OCI-LY7 (cell line): ENCODE measurements around the gene SGCB. TPM values are rescaled to one million over a fixed set of nuclear protein-coding genes. Genes with fewer than 3 reads are reported as not detected.

ENCODE experiments used
- BruUV-seq: library from RNA; stranded (reverse); fragments of 400-500 nt; replicated peaks from 2 replicates; lab custom pipeline; 2021; lab: Mats Ljungman, UMichigan
- CTCF ChIA-PET: fragments of 300-600 bp; sonication (Branson Sonifier 250); formaldehyde crosslinking; loops from one replicate; lab custom pipeline; 2022; ENCODE audit warnings: antibody characterized with exemption; ENCODE audit not compliant: unreplicated experiment; lab: Charles Lee
- POLR2A ChIA-PET: fragments of 300-600 bp; sonication (Branson Sonifier 250); formaldehyde crosslinking; loops from one replicate; lab custom pipeline; 2022; ENCODE audit warnings: antibody characterized with exemption; lab: Charles Lee
- DNase-seq: peaks from one replicate; pipeline ENCODE4 v3.0.0-alpha.2; 2015; ENCODE audit warnings: low spot score
- H2AFZ ChIP-seq: fragments of 200-600 bp; sonication (generic), shearing (Covaris generic); 2 replicates; pipeline ENCODE4 v1.6.1; 2014; ENCODE audit warnings: mild to moderate bottlenecking, antibody characterized with exemption, low read length, moderate library complexity
- H3K27ac ChIP-seq: fragments of 200-600 bp; sonication (generic); 2 replicates; pipeline ENCODE4 v1.5.1; 2014; ENCODE audit warnings: mixed run types, low read depth, mild to moderate bottlenecking, moderate library complexity, low read length, inconsistent platforms; ENCODE audit not compliant: poor library complexity, severe bottlenecking
- H3K36me3 ChIP-seq: fragments of 200-600 bp; sonication (generic); 2 replicates; pipeline ENCODE4 v1.6.1; 2014; ENCODE audit warnings: mild to moderate bottlenecking, antibody characterized with exemption, low read length, moderate library complexity, mixed read lengths; ENCODE audit not compliant: insufficient read depth
- H3K4me1 ChIP-seq: fragments of 200-600 bp; sonication (generic); 2 replicates; pipeline ENCODE4 v1.5.1; 2014; ENCODE audit warnings: mild to moderate bottlenecking, low read length; ENCODE audit not compliant: insufficient read depth, poor library complexity, severe bottlenecking
- H3K4me2 ChIP-seq: fragments of 200-600 bp; sonication (generic); 2 replicates; pipeline ENCODE4 v1.6.1; 2014; ENCODE audit warnings: mild to moderate bottlenecking, low read length
- H3K4me3 ChIP-seq: fragments of 200-600 bp; sonication (generic); 2 replicates; pipeline ENCODE4 v1.5.1; 2014; ENCODE audit warnings: mild to moderate bottlenecking, low read depth, low read length; ENCODE audit not compliant: poor library complexity, severe bottlenecking
- H3K79me2 ChIP-seq: fragments of 200-600 bp; sonication (generic); 2 replicates; pipeline ENCODE4 v1.6.1; 2016; ENCODE audit warnings: low read depth, mild to moderate bottlenecking, low read length, moderate library complexity, mixed read lengths; ENCODE audit not compliant: insufficient read depth
- H3K9me2 ChIP-seq: fragments of 200-600 bp; sonication (generic); 2 replicates; pipeline ENCODE4 v1.6.1; 2016; ENCODE audit warnings: mild to moderate bottlenecking, low read length, mixed read lengths; ENCODE audit not compliant: insufficient read depth
- H3K9me3 ChIP-seq: fragments of 200-600 bp; sonication (generic); 2 replicates; pipeline ENCODE4 v1.6.1; 2014; ENCODE audit warnings: mild to moderate bottlenecking, mixed run types, low read length, mixed read lengths
- H4K20me1 ChIP-seq: fragments of 200-600 bp; sonication (generic); 2 replicates; pipeline ENCODE4 v1.6.1; 2014; ENCODE audit warnings: mild to moderate bottlenecking, antibody characterized with exemption, low read length, moderate library complexity, mixed read lengths; ENCODE audit not compliant: insufficient read depth
- CTCF ChIP-seq: fragments of 200-600 bp; sonication (generic); conservative IDR thresholded peaks from 2 replicates; pipeline ENCODE4 v1.5.1; 2014; ENCODE audit warnings: mild to moderate bottlenecking, antibody characterized with exemption, low read length, moderate library complexity, mixed read lengths
- EZH2phosphoT487 ChIP-seq: fragments of 200-600 bp; sonication (generic); IDR thresholded peaks from 2 replicates; pipeline ENCODE4 v1.6.1; 2018; ENCODE audit warnings: low read depth, borderline replicate concordance, mild to moderate bottlenecking, mixed run types, antibody characterized with exemption, low read length, moderate library complexity, mixed read lengths
- intact Hi-C: fragments of 100-400 bp; cut with micrococcal nuclease; formaldehyde crosslinking; loops from one replicate; pipeline ENCODE4 v1.10.0; 2022; ENCODE audit not compliant: unreplicated experiment
- total RNA-seq, 2 experiments: library from RNA; depleted of rRNA in 1 of 2; stranded (reverse); fragments of >200 nt in 1 of 2; shearing (Covaris generic) in 1 of 2; gene quantifications; 2 replicates each; pipeline ENCODE4 v1.2.3, GENCODE V29; 2014 to 2022

The SGCB gene
- total RNA-seq, 2 experiments from 2014 or later, result 7.5 to 20.2 TPM

- no peak overlapping the region for H3K27ac ChIP-seq
- H4K20me1 ChIP-seq, result no peaks in the 10 kb centered on the region
- peak overlapping the region; percentile 83 for H3K4me2 ChIP-seq
- H3K4me3 ChIP-seq, result peak overlapping the region; percentile 96
- BruUV-seq, result no TSS peak
- intact Hi-C loops, result loop anchor here (2.0 kb wide), 1 partner anchor 194 kb away; the partner anchor contains the start of gene DCUN1D4
- TF ChIP-seq CTCF (no peak), EZH2phosphoT487 (no peak)
- H3K36me3 ChIP-seq, result peaks cover 2% of the 10 kb centered on the region; the same call in 1 of the 2 replicates
- no peaks in the 10 kb centered on the region for H3K9me3 ChIP-seq
- peak overlapping the region; percentile 85; the same call in 1 of the 2 replicates for H2AFZ ChIP-seq
- H3K79me2 ChIP-seq, result peaks cover 18% of the 10 kb centered on the region; the same call in 1 of the 2 replicates
- no peaks in the 10 kb centered on the region for H3K9me2 ChIP-seq
- ChIA-PET CTCF (no interaction called here), POLR2A (interaction anchor here (0.5 to 2.9 kb wide), 6 partner anchors 9 to 208 kb away, joined by 3 to 15 read pairs (median 3); partner anchors contain the start of gene DCUN1D4)
- DNase-seq, result no peak
- H3K4me1 ChIP-seq, result peaks cover 17% of the 10 kb centered on the region
These were observed 1.1 kb downstream of the SGCB start for GRCh38 chr4:52036886-52037530.

- BruUV-seq, result TSS peak; percentile 36
- ChIA-PET POLR2A (interaction anchor here (1.1 kb wide), 1 partner anchor 193 kb away, joined by 4 read pairs; the partner anchor contains the start of gene DCUN1D4), CTCF (no interaction called here)
- no peak for DNase-seq
- Histone ChIP-seq H4K20me1 (no peaks in the 10 kb centered on the region), H3K9me2 (no peaks in the 10 kb centered on the region), H3K9me3 (no peaks in the 10 kb centered on the region), H3K27ac (no peak overlapping the region), H3K79me2 (peaks cover 18% of the 10 kb centered on the region; the same call in 1 of the 2 replicates), H3K4me1 (peaks cover 17% of the 10 kb centered on the region), H3K4me3 (no peak overlapping the region), H3K4me2 (peak overlapping the region; percentile 83), H2AFZ (no peak overlapping the region), H3K36me3 (peaks cover 20% of the 10 kb centered on the region)
- no peak for TF ChIP-seq EZH2phosphoT487
- TF ChIP-seq CTCF, result no peak
- intact Hi-C loops, result no loop called here
These were observed 2.9 kb downstream of the SGCB start for GRCh38 chr4:52035190-52035589.

- Histone ChIP-seq H4K20me1 (no peaks in the 10 kb centered on the region), H3K4me1 (peaks cover 15% of the 10 kb centered on the region), H3K9me2 (no peaks in the 10 kb centered on the region), H3K9me3 (no peaks in the 10 kb centered on the region), H3K4me2 (no peak overlapping the region), H3K27ac (no peak overlapping the region), H2AFZ (no peak overlapping the region), H3K4me3 (no peak overlapping the region), H3K79me2 (peaks cover 11% of the 10 kb centered on the region; the same call in 1 of the 2 replicates), H3K36me3 (peaks cover 46% of the 10 kb centered on the region)
- intact Hi-C loops, result no loop called here
- DNase-seq, result no peak
- no peak for TF ChIP-seq CTCF
- TF ChIP-seq EZH2phosphoT487, result no peak
- BruUV-seq, result no TSS peak
- CTCF ChIA-PET, result no interaction called here
- POLR2A ChIA-PET, result no interaction called here
These were observed 6.1 kb downstream of the SGCB start for GRCh38 chr4:52032005-52032404.
